HG03558 (cell line): ENCODE results near the gene MAG.

Experiments used
- ATAC-seq: cut with Tn5 transposase; IDR thresholded peaks from one replicate; pipeline ENCODE4 v1.9.1; 2021; ENCODE audit warnings: moderate number of reproducible peaks; ENCODE audit not compliant: unreplicated experiment; ENCODE audit errors: extremely low read depth

MAG gene

GRCh38 chr19:35314031-35314430, 22.1 kb downstream of the MAG start:
- no peak for ATAC-seq

GRCh38 chr19:35314858-35315470, 23.0 kb downstream of the MAG start:
- no peak for ATAC-seq

GRCh38 chr19:35315883-35316282, 23.9 kb downstream of the MAG start:
- no peak for ATAC-seq

- no peak for ATAC-seq
These were observed 24.6 kb downstream of the MAG start for GRCh38 chr19:35316560-35316959.

- no peak for ATAC-seq
These were observed 25.6 kb downstream of the MAG start for GRCh38 chr19:35317464-35318043.

GRCh38 chr19:35318679-35319448, 26.9 kb downstream of the MAG start:
- ATAC-seq = no peak

GRCh38 chr19:35320065-35320713, 28.2 kb downstream of the MAG start:
- ATAC-seq = no peak

GRCh38 chr19:35321291-35321690, 29.3 kb downstream of the MAG start:
- no peak for ATAC-seq

GRCh38 chr19:35322014-35322413, 30.1 kb downstream of the MAG start:
- no peak for ATAC-seq

- ATAC-seq = no peak
These were observed 35.7 kb downstream of the MAG start for GRCh38 chr19:35327642-35328041.

- ATAC-seq = no peak
These were observed 36.9 kb downstream of the MAG start, which contains the start of gene CD22 for GRCh38 chr19:35328851-35329285. TSS of gene CD22 (plus strand) at chr19:35329187. CDS start at chr19:35332041, 2,854 bp downstream.

- no peak for ATAC-seq
These were observed 37.4 kb downstream of the MAG start for GRCh38 chr19:35329323-35329722.

GRCh38 chr19:35330475-35330874, 38.5 kb downstream of the MAG start:
- peak; percentile 27 for ATAC-seq

- no peak for ATAC-seq
These were observed 39.7 kb downstream of the MAG start for GRCh38 chr19:35331551-35332214.

GRCh38 chr19:35332817-35333216, 40.9 kb downstream of the MAG start:
- ATAC-seq = no peak

GRCh38 chr19:35334144-35334753, 42.3 kb downstream of the MAG start:
- no peak for ATAC-seq

GRCh38 chr19:35336166-35336955, 44.4 kb downstream of the MAG start:
- no peak for ATAC-seq

GRCh38 chr19:35337097-35337983, 45.4 kb downstream of the MAG start:
- ATAC-seq = no peak
